Measurements from ENCODE around the gene ZBTB2. TPM values are rescaled to one million over a fixed set of nuclear protein-coding genes. Genes with fewer than 3 reads are reported as not detected.

Gene ZBTB2
- total RNA-seq, 1 experiment from 2014 or later, result 31.4 TPM

GRCh38 chr6:151440930-151441329 lies 49.6 kb upstream of the ZBTB2 start:
- Histone ChIP-seq H2BK15ac (ENCODE audit: low read depth, low read length) (no peak overlapping the region), H4K5ac (ENCODE audit: insufficient read length, low read depth, low read length) (no peak overlapping the region), H3K4me2 (ENCODE audit: insufficient read depth, insufficient read length, low read length) (no peak overlapping the region), H3K23ac (ENCODE audit: insufficient read length, low read depth, low read length) (no peak overlapping the region), H3K9me3 (ENCODE audit: control insufficient read depth, low read depth, low read length) (no peaks in the 10 kb centered on the region), H3K14ac (ENCODE audit: insufficient read depth, low read length) (no peak overlapping the region), H2BK5ac (ENCODE audit: insufficient read length, low read length) (no peak overlapping the region), H3T11ph (ENCODE audit: low read length) (no peak overlapping the region), H3K79me1 (ENCODE audit: insufficient read depth, low read depth, low read length, poor library complexity, severe bottlenecking) (no peaks in the 10 kb centered on the region), H2AFZ (ENCODE audit: low read length) (no peak overlapping the region), H3K79me2 (ENCODE audit: insufficient read depth, low read length) (peaks cover 3% of the 10 kb centered on the region; the same call in 1 of the 2 replicates), H4K8ac (replicated peaks; ENCODE audit: insufficient read length, low read depth, low read length) (no peak overlapping the region), H3K27ac (ENCODE audit: insufficient read length, low read depth, low read length) (no peak overlapping the region), H3K4ac (ENCODE audit: low read depth, low read length) (no peak overlapping the region), H2BK12ac (ENCODE audit: insufficient read length, low read depth, low read length) (no peak overlapping the region), H4K20me1 (ENCODE audit: control insufficient read depth, insufficient read depth, insufficient read length) (no peaks in the 10 kb centered on the region), H4K91ac (ENCODE audit: insufficient read length, low read depth, low read length) (no peak overlapping the region), H3K4me1 (ENCODE audit: insufficient read depth, low read length) (no peaks in the 10 kb centered on the region), H3K9ac (ENCODE audit: extremely low read depth, insufficient read length, low read length) (no peak overlapping the region), H2BK20ac (ENCODE audit: low read depth, low read length, poor library complexity, severe bottlenecking) (no peak overlapping the region), H3K23me2 (ENCODE audit: insufficient read length, low read depth, low read length, poor library complexity, severe bottlenecking) (no peaks in the 10 kb centered on the region), H3K56ac (ENCODE audit: insufficient read length, low read depth, low read length) (no peak overlapping the region), H3K18ac (ENCODE audit: insufficient read length, low read depth, low read length) (no peak overlapping the region), H2BK120ac (ENCODE audit: low read depth, low read length, poor library complexity, severe bottlenecking) (no peak overlapping the region), H3K27me3 (ENCODE audit: insufficient read depth, low read length) (no peaks in the 10 kb centered on the region), H2AK5ac (ENCODE audit: insufficient read length, low read length) (no peak overlapping the region)
- TF ChIP-seq CTCF (conservative IDR thresholded peaks at IDR 0.05), result no peak; the same call in 2 of the 3 replicates
- no CpG with 5 or more reads among the region's 2 CpGs for WGBS (ENCODE audit: extremely low coverage, insufficient read length, low lambda C conversion rate)
- Mint-ChIP-seq H3K4me3 (no peak overlapping the region), H3K4me1 (no peaks in the 10 kb centered on the region), H3K27me3 (ENCODE audit: low read depth) (no peaks in the 10 kb centered on the region), H3K36me3 (ENCODE audit: insufficient read depth in 1 of 3, low read depth in 3 of 3) (peaks cover 2 to 40% (median 9%) of the 10 kb centered on the region in 3 experiments; a peak in 4 of 7 replicates), H3K9me3 (no peaks in the 10 kb centered on the region), H3K27ac (no peak overlapping the region)
- DNase-seq, result no peak
